ENCODE results near the gene CAB39.

DNA sequence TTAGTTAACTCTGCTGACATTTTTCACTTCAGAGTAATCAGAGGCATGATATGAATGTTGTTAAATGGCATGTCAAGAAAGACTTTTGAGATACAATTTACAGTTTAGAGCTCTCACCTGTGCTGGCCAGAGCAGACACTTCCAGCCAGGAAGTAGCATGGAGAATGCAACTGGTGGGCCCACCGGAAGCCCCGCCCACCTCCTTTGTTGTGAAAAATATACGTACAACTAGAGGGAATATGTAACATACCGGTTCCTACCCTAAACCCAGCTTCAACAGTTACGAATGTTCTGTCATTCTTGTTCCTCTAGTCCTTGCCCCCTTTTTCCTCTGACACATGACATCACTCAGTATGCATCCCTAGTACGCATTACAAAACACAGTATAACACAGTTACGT lies 81.9 kb downstream of the CAB39 start:
- TF ChIP-seq POLR2A (IDR thresholded peaks at IDR 0.05; ENCODE audit: low read depth, low read length) = no peak
- no peak for TF ChIP-seq EZH2 (IDR thresholded peaks at IDR 0.05; ENCODE audit: borderline replicate concordance, low read depth, low read length, severe bottlenecking)
- TF ChIP-seq, protein P1, sequence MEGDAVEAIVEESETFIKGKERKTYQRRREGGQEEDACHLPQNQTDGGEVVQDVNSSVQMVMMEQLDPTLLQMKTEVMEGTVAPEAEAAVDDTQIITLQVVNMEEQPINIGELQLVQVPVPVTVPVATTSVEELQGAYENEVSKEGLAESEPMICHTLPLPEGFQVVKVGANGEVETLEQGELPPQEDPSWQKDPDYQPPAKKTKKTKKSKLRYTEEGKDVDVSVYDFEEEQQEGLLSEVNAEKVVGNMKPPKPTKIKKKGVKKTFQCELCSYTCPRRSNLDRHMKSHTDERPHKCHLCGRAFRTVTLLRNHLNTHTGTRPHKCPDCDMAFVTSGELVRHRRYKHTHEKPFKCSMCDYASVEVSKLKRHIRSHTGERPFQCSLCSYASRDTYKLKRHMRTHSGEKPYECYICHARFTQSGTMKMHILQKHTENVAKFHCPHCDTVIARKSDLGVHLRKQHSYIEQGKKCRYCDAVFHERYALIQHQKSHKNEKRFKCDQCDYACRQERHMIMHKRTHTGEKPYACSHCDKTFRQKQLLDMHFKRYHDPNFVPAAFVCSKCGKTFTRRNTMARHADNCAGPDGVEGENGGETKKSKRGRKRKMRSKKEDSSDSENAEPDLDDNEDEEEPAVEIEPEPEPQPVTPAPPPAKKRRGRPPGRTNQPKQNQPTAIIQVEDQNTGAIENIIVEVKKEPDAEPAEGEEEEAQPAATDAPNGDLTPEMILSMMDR (IDR thresholded peaks at IDR 0.05; ENCODE audit: extremely low read depth in 1 of 2, insufficient read depth in 1 of 2, low read depth in 1 of 2, low read length in 2 of 2) = no peak
- TF ChIP-seq JUN (IDR thresholded peaks at IDR 0.05; ENCODE audit: borderline replicate concordance, insufficient read depth, insufficient read length, low read depth) = peak; percentile 27
- no peak for TF ChIP-seq MYC (IDR thresholded peaks at IDR 0.05; ENCODE audit: low read depth, low read length)
- TF ChIP-seq POLR2AphosphoS5 (IDR thresholded peaks at IDR 0.05; ENCODE audit: insufficient read depth, low read depth, low read length) = no peak

All from endothelial cell of umbilical vein (primary cell).